Measurements from ENCODE around the gene PLEKHA1.

PLEKHA1 gene

GRCh38 chr10:122426829-122427228, 52.3 kb downstream of the PLEKHA1 start:
- TF ChIP-seq CTCF (conservative IDR thresholded peaks at IDR 0.05; ENCODE audit: low read depth, low read length), result no peak
- H3K4me3 ChIP-seq (ENCODE audit: low read length), result no peak overlapping the region
- DNase-seq (ENCODE audit: low read depth), result no peak

- no peak for DNase-seq (ENCODE audit: low read depth)
- no peak for TF ChIP-seq CTCF (conservative IDR thresholded peaks at IDR 0.05; ENCODE audit: low read depth, low read length)
- no peak overlapping the region for H3K4me3 ChIP-seq (ENCODE audit: low read length)
Observed at GRCh38 chr10:122427280-122427679, 52.8 kb downstream of the PLEKHA1 start.

GRCh38 chr10:122435212-122435827, 60.8 kb downstream of the PLEKHA1 start:
- H3K4me3 ChIP-seq (ENCODE audit: low read length), result no peak overlapping the region
- TF ChIP-seq CTCF (conservative IDR thresholded peaks at IDR 0.05; ENCODE audit: low read depth, low read length), result peak; percentile 44
- DNase-seq (ENCODE audit: low read depth), result no peak

- TF ChIP-seq CTCF (conservative IDR thresholded peaks at IDR 0.05; ENCODE audit: low read depth, low read length), result no peak
- H3K4me3 ChIP-seq (ENCODE audit: low read length), result no peak overlapping the region
- DNase-seq (ENCODE audit: low read depth), result no peak
Observed at GRCh38 chr10:122441961-122442360, 67.5 kb downstream of the PLEKHA1 start.

- no peak for DNase-seq (ENCODE audit: low read depth)
- H3K4me3 ChIP-seq (ENCODE audit: low read length), result no peak overlapping the region
- TF ChIP-seq CTCF (conservative IDR thresholded peaks at IDR 0.05; ENCODE audit: low read depth, low read length), result no peak
Observed at GRCh38 chr10:122445469-122445868, 71.0 kb downstream of the PLEKHA1 start.

GRCh38 chr10:122445904-122446303, 71.4 kb downstream of the PLEKHA1 start:
- no peak overlapping the region for H3K4me3 ChIP-seq (ENCODE audit: low read length)
- DNase-seq (ENCODE audit: low read depth), result no peak
- TF ChIP-seq CTCF (conservative IDR thresholded peaks at IDR 0.05; ENCODE audit: low read depth, low read length), result no peak

GRCh38 chr10:122446668-122447423, 72.3 kb downstream of the PLEKHA1 start:
- no peak overlapping the region for H3K4me3 ChIP-seq (ENCODE audit: low read length)
- peak; percentile 60 for DNase-seq (ENCODE audit: low read depth)
- no peak for TF ChIP-seq CTCF (conservative IDR thresholded peaks at IDR 0.05; ENCODE audit: low read depth, low read length)
